HL-60 (cell line): Measurements from ENCODE around the gene MAP2K3.

Experiments used
- CTCF ChIP-seq: IDR thresholded peaks from one replicate; pipeline ENCODE4 v1.5.1; 2011; ENCODE audit warnings: low read length, control low read depth, inconsistent platforms; ENCODE audit not compliant: insufficient read depth
- POLR2AphosphoS5 ChIP-seq: IDR thresholded peaks from 2 replicates; pipeline ENCODE4 v1.6.1; 2012; ENCODE audit warnings: low read depth

GRCh38 chr17:21295036-21295952, 10.8 kb downstream of the MAP2K3 start:
- TF ChIP-seq CTCF (no peak), POLR2AphosphoS5 (no peak)
